HEK293 (cell line): ENCODE results near the gene GRIK2.

Experiments
- CTCF ChIA-PET: fragments of 350-600 bp; formaldehyde crosslinking; extraction: SDS; loops from one replicate; lab custom pipeline; 2021; ENCODE audit warnings: antibody characterized with exemption; lab: Yijun Ruan, JAX
- POLR2A ChIA-PET: fragments of 300-600 bp; formaldehyde crosslinking; extraction: SDS; loops from one replicate; lab custom pipeline; 2020; ENCODE audit warnings: antibody characterized with exemption, inconsistent platforms; lab: Yijun Ruan, JAX
- H3K27ac ChIP-seq: fragments of 200-500 bp; sonication (Bioruptor generic); 2 replicates; pipeline ENCODE4 v1.5.1; 2014; ENCODE audit warnings: low read depth, low read length, control low read depth, inconsistent platforms; ENCODE audit errors: extremely low read depth
- H3K36me3 ChIP-seq, 2 experiments: fragments of 200-500 bp in 1 of 2; sonication (Bioruptor generic) in 1 of 2; 1 replicate in 1 of 2; 2 replicates in 1 of 2; pipeline ENCODE4 v1.5.1; 2014 to 2017; ENCODE audit warnings: inconsistent platforms in 2 of 2, low read length in 2 of 2; ENCODE audit not compliant: control insufficient read depth in 2 of 2, insufficient read depth in 1 of 2
- H3K4me1 ChIP-seq: fragments of 200-500 bp; sonication (Bioruptor generic); 2 replicates; pipeline ENCODE4 v1.5.1; 2014; ENCODE audit warnings: mild to moderate bottlenecking, low read length, inconsistent platforms; ENCODE audit not compliant: control insufficient read depth, insufficient read depth
- H3K4me3 ChIP-seq: 2 replicates; pipeline ENCODE4 v1.5.1; 2011; ENCODE audit warnings: low read depth, mild to moderate bottlenecking, control low read depth, low read length, moderate library complexity
- H3K9me3 ChIP-seq: fragments of 200-500 bp; sonication (Bioruptor generic); 2 replicates; pipeline ENCODE4 v1.5.1; 2014; ENCODE audit warnings: low read depth, low read length, inconsistent platforms; ENCODE audit not compliant: control insufficient read depth, insufficient read depth
- PRDM1 ChIP-seq: fragments of 450-650 bp; formaldehyde crosslinking; IDR thresholded peaks from 2 replicates; pipeline ENCODE4; 2016; ENCODE audit warnings: missing biosample characterization, missing genetic modification characterization
- TCF7L2 ChIP-seq: IDR thresholded peaks from 2 replicates; pipeline ENCODE4 v1.6.1; 2011; ENCODE audit warnings: low read depth, mild to moderate bottlenecking, inconsistent platforms, low read length, moderate library complexity, borderline replicate concordance
- ZBTB48 ChIP-seq: fragments of 450-650 bp; formaldehyde crosslinking; IDR thresholded peaks from 2 replicates; pipeline ENCODE4 v1.5.1; 2016; ENCODE audit warnings: missing biosample characterization, missing genetic modification characterization
- ZBTB8A ChIP-seq: fragments of 450-650 bp; formaldehyde crosslinking; IDR thresholded peaks from 2 replicates; pipeline ENCODE4 v1.5.1; 2016; ENCODE audit warnings: missing biosample characterization, missing genetic modification characterization
- ZNF223 ChIP-seq: fragments of 450-650 bp; formaldehyde crosslinking; IDR thresholded peaks from 2 replicates; pipeline ENCODE4 v1.5.1; 2016; ENCODE audit warnings: missing biosample characterization, missing genetic modification characterization
- ZNF280D ChIP-seq: fragments of 450-650 bp; formaldehyde crosslinking; IDR thresholded peaks from 2 replicates; pipeline ENCODE4 v1.5.1; 2016; ENCODE audit warnings: missing biosample characterization, missing genetic modification characterization
- ZNF335 ChIP-seq: fragments of 450-650 bp; formaldehyde crosslinking; conservative IDR thresholded peaks from 2 replicates; pipeline ENCODE4 v1.5.1; 2016; ENCODE audit warnings: missing biosample characterization, missing genetic modification characterization
- ZNF416 ChIP-seq: fragments of 450-650 bp; formaldehyde crosslinking; IDR thresholded peaks from 2 replicates; pipeline ENCODE4 v1.5.1; 2016; ENCODE audit warnings: missing biosample characterization, missing genetic modification characterization
- ZNF426 ChIP-seq: fragments of 450-650 bp; formaldehyde crosslinking; IDR thresholded peaks from 2 replicates; pipeline ENCODE4 v1.5.1; 2017; ENCODE audit warnings: missing biosample characterization, missing genetic modification characterization, mild to moderate bottlenecking, inconsistent platforms, moderate library complexity
- ZNF433 ChIP-seq: fragments of 450-650 bp; formaldehyde crosslinking; IDR thresholded peaks from 2 replicates; pipeline ENCODE4 v1.5.1; 2016; ENCODE audit warnings: missing biosample characterization, missing genetic modification characterization, low read depth
- ZNF473 ChIP-seq: fragments of 450-650 bp; formaldehyde crosslinking; IDR thresholded peaks from 2 replicates; pipeline ENCODE4 v1.5.1; 2017; ENCODE audit warnings: missing biosample characterization, missing genetic modification characterization
- ZNF560 ChIP-seq: fragments of 450-650 bp; formaldehyde crosslinking; IDR thresholded peaks from 2 replicates; pipeline ENCODE4 v1.5.1; 2017; ENCODE audit warnings: missing biosample characterization, missing genetic modification characterization, borderline replicate concordance
- ZNF629 ChIP-seq: fragments of 450-650 bp; formaldehyde crosslinking; IDR thresholded peaks from 2 replicates; pipeline ENCODE4 v1.5.1; 2017; ENCODE audit warnings: missing biosample characterization, missing genetic modification characterization
- ZNF664 ChIP-seq: fragments of 450-650 bp; formaldehyde crosslinking; IDR thresholded peaks from 2 replicates; pipeline ENCODE4 v1.5.1; 2016; ENCODE audit warnings: missing biosample characterization, missing genetic modification characterization
- ZNF768 ChIP-seq: fragments of 450-650 bp; formaldehyde crosslinking; IDR thresholded peaks from 2 replicates; pipeline ENCODE4 v1.5.1; 2018; ENCODE audit warnings: missing biosample characterization, mild to moderate bottlenecking, missing genetic modification characterization
- ZSCAN16 ChIP-seq: fragments of 450-650 bp; formaldehyde crosslinking; IDR thresholded peaks from 2 replicates; pipeline ENCODE4 v1.5.1; 2016; ENCODE audit warnings: missing biosample characterization, missing genetic modification characterization

The GRIK2 gene

GRCh38 chr6:101853231-101854085, 459.9 kb downstream of the GRIK2 start:
- Histone ChIP-seq H3K27ac (no peak overlapping the region), H3K36me3 (no peaks in the 10 kb centered on the region), H3K4me1 (no peaks in the 10 kb centered on the region), H3K9me3 (no peaks in the 10 kb centered on the region), H3K4me3 (no peak overlapping the region)
- POLR2A ChIA-PET: no interaction called here
- CTCF ChIA-PET: interaction anchor here (0.6 kb wide), 1 partner anchor 220 kb away, joined by 3 read pairs; no protein-coding TSS in a partner anchor
- TF ChIP-seq ZNF335 (tag by site-specific recombination) (no peak), ZNF416 (tag by site-specific recombination) (no peak), ZNF223 (tag by site-specific recombination) (no peak), ZNF768 (tag by site-specific recombination) (no peak), ZNF629 (no peak)
- TF ChIP-seq, all 188 proteins: peak for 0

- no peaks in the 10 kb centered on the region for H3K9me3 ChIP-seq
- H3K36me3 ChIP-seq: no peaks in the 10 kb centered on the region
- no peak overlapping the region for H3K27ac ChIP-seq
- H3K4me1 ChIP-seq: no peaks in the 10 kb centered on the region
- ChIA-PET POLR2A (no interaction called here), CTCF (no interaction called here)
- H3K4me3 ChIP-seq: no peak overlapping the region
- TF ChIP-seq TCF7L2 (peak; percentile 61; the same call in 1 of the 2 replicates), ZNF426 (tag by site-specific recombination) (no peak), ZNF664 (tag by site-specific recombination) (no peak)
These were observed 482.9 kb downstream of the GRIK2 start for GRCh38 chr6:101876431-101876830.

- CTCF ChIA-PET: interaction anchor here (0.6 kb wide), 1 partner anchor 231 kb away, joined by 4 read pairs; no protein-coding TSS in a partner anchor
These were observed 485.2 kb downstream of the GRIK2 start for GRCh38 chr6:101878554-101879276.

More at GRCh38 chr6:101878554-101879276, 485.2 kb downstream of the GRIK2 start:
- Histone ChIP-seq H3K4me3 (no peak overlapping the region), H3K9me3 (no peaks in the 10 kb centered on the region), H3K4me1 (no peaks in the 10 kb centered on the region), H3K27ac (no peak overlapping the region), H3K36me3 (no peaks in the 10 kb centered on the region)
- TF ChIP-seq ZNF560 (tag by site-specific recombination): no peak
- TF ChIP-seq ZNF280D (tag by site-specific recombination): no peak
- TF ChIP-seq ZNF473: no peak
- no peak for TF ChIP-seq PRDM1 (tag by site-specific recombination)
- TF ChIP-seq ZNF433 (tag by site-specific recombination): no peak
- TF ChIP-seq ZSCAN16 (tag by site-specific recombination): no peak
- no peak for TF ChIP-seq ZBTB48
- TF ChIP-seq ZBTB8A (tag by site-specific recombination): no peak
- POLR2A ChIA-PET: no interaction called here
